ENCODE data around the gene PPP1R9A.

PPP1R9A gene

DNA sequence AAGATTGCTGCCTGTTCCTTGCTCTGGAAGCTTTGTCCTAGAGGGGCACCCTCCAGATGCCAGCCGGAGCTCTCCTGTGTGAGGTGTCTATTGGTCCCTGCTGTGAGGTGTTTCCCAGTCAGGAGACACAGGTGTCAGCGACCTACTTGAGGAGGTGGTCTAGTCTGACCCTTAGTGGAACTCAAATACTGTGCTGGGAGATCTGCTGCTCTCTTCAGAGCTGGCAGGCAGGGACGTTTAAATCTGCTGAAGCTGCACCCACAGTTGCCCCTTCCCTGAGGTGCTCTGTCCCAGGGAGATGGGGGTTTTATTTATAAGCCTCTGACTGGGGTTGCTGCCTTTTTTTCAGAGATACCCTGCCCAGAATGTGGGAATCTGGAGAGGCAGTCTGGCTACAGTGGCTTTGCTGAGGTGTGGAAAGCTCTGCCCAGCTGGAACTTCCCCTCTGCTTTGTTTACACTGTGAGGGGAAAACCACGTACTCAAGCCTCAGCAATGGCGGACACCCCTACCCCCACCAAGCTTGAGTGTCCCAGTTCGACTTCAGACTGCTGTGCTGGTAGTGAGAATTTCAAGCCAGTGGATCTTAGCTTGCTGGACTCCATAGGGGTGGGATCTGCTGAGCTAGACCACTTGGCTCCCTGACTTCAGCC lies 119.2 kb downstream of the PPP1R9A start:
- no peak for DNase-seq (ENCODE audit: low read depth in 1 of 2, low spot score in 1 of 2)

DNA sequence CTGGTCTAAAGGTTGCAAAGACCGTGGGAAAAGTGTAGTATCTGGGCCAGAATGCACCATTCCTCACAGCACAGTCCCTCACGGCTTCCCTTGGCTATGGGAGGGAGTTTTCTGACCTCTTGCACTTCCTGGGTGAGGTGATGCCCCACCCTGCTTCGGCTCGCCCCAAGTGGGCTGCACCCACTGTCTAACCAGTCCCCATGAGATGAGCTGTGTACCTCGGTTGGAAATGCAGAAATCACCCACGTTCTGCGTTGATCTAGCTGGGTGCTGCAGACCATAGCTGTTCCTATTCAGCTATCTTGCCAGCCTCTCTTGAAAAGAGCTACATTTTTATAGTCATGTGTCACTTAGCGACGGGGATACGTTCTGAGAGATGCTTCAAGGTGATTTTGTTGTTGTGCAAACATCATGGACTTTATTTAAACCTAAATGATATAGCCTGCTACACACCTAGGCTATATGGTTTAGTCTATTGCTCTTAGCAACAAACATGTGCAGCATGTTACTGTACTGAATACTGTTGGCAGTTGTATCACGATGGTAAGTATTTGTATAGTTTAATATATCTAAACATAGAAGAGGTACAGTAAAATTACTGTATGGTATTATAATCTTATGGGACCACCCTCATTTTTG lies 120.0 kb downstream of the PPP1R9A start:
- no peak for DNase-seq (ENCODE audit: low read depth in 1 of 2, low spot score in 1 of 2)

DNA sequence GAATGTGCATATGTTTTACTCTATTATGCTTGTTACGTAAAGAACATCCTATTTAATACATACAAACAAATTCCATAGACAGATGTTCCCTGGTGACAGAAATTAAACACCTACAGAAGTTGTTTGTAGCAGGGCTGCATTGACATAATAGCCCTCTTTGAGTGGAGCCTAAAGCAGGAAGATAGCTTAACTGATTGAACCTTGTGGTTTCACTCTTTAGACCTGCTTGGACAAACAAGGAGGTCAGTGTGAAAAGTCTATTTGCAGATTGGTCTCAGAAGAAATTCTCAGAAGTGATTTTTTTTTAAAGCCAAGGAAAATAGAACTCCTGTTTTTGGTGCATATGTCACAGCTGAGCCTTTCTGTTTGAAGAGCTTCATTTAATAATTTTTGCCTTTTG lies 121.3 kb downstream of the PPP1R9A start:
- no peak for DNase-seq (ENCODE audit: low read depth in 1 of 2, low spot score in 1 of 2)

DNA sequence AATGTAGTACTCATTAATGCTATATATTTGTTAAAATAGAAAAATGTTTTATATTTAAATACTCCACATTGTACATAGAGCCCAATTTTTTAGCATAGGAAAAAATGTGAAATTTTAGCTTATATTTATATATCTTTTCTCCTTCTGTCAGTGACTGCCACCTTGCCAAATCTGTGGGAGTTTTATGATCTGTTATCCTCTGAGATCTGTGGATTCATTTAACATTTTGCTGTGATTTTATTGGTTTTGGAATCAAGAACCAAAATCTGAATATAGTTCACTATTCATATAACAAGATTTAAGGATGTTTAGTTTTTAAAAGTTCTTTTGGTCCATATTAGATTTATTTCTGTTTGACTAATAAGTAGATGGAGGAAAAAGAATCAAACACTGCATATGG lies 127.9 kb downstream of the PPP1R9A start:
- no peak for DNase-seq (ENCODE audit: low read depth in 1 of 2, low spot score in 1 of 2)

DNA sequence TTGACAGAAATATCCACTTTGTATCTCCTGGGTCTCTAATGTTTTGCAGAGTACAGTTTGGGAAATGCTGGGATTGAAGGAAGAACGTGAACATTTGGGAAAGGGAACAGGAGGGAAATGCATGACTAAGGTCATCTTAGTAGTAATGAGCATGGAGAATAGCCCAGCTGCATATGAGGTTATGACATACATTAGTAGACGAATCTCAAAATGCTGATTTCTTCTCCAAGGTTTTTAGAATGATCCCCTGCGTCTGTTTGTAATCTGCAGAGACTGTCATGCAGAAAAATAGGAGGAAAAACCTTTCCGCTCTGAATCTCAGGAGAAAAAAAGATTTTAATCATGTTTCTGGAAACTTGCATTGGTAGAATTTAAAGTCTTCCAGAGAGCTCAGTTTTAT lies 133.6 kb downstream of the PPP1R9A start:
- no peak for DNase-seq (ENCODE audit: low read depth in 1 of 2, low spot score in 1 of 2)

DNA sequence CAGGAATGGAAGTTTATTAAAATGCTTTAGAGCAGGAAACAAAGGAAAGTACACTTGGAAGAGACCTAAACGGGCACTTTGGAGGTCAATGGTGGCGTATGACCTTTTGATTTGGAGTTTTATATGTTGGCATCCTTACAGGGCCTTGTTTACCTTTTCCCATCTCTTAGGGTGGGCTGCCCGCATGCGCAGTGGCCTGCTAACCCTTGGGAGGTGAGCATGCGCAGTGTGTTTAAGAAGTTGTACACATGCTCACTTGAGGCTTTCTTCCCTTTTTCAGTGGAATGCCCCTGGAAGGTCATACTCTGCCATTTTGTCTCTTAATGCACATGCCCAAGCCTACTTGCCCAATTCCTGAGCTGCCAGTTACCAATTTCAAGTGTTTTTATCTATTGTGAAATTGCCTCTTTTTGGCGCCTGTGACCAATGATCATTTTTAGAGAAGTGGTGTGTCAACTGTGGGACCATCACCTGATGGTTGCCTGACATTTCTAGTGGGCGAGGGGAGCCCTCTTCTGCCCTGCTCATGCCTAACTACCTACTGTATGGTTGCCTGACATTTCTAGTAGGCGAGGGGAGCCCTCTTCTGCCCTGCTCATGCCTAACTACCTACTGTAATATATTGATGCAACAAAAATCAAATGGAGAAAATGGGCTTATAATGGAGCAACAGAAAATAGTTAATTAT lies 138.0 kb downstream of the PPP1R9A start:
- DNase-seq (ENCODE audit: low read depth in 1 of 2, low spot score in 1 of 2): no peak

DNA sequence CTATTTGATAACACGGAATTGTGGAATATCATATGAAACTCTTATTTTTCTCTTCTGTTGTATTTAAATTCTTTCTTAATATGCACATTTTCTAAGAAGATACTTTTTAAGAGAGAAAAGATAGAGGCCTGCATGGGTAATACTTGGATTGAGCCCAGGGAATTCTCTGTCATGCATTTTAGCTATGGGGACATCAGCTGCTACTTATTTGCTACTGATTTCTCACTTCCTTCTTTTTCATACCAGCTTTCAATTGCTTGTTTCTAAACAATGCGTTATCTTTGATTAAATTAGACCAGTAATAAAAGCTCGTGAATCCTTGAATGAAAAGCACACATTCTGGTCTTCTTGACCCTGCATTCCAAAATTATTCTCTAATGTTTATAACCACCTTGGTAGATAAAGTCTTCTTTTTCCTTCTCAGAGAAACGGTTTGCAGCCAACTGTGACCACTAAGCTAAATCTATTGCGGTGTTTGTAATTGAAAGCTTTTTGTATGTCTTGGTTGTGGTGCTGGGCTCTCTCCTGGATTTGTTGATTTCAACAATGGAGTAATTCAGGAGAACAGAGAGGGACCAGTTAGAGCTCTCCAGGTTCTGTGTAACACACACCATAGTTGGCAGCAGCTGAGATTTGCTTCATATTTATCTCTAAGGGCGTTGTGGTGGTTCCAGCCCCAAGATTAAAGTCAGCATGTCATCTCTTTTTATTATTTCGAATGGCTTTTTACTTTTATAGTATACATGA lies 139.3 kb downstream of the PPP1R9A start:
- no peak for DNase-seq (ENCODE audit: low read depth in 1 of 2, low spot score in 1 of 2)

DNA sequence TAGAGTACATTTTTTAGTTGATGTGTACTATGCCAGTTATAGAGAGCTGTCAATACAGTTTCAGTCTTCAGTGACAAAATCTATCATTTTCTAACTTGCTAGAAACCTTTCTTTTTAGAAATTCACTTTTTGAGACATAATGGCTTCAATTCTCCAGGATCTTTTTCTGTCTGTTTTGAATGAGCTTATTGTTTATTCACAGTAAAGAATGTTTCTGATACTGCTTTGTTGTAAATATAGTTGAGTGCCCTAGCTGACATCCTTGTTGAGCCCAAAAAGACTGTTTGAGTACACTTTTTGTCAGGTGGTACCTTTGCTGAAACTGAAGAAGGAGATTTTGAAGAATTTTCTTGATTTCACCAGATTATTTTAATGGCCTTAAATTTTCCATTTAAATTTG lies 139.9 kb downstream of the PPP1R9A start:
- no peak for DNase-seq (ENCODE audit: low read depth in 1 of 2, low spot score in 1 of 2)

DNA sequence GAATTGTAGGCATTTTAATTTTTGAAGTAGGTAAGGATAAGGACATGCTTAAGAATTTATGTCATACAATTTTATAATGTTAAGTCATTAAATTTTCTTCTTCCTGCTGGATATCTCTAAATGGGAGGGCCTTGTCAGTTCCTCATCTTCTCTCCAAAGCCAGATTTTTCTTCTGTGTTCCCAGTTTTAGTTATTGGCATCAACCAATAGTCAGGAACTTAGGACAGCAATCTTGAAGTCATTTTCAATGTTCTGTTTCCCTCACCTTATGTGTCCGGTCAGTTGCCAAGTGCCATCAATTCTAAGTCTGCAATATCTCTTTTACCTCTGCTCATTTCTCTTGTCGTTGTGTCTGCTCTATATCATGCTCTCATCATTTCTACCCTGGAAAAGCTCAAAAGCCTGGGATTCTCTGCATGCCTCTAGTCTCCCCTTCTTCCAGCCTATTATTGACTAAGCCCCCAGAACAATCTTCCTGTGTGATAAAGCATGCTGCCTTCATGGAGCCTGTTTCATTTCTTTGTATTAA lies 145.2 kb downstream of the PPP1R9A start:
- no peak for DNase-seq (ENCODE audit: low read depth in 1 of 2, low spot score in 1 of 2)

DNA sequence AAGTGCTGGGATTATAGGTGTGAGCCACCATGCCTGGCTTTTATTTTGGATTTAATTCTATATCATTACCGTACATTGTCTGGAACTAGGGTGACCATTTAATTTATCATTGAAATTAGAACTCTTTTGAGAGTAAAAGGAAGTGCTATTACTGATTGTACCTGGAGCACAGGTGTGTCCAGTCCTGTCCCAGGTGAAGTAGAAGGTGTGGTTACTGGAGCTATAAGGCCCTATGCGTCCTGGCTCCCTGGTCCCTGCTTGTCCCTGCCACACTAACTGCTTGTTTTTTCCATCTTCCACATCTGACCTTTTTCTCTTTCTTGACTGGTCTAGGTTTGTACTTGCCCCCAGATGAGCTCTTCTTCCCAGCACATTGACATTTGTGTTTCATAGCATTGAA lies 147.0 kb downstream of the PPP1R9A start:
- no peak for DNase-seq (ENCODE audit: low read depth in 1 of 2, low spot score in 1 of 2)

DNA sequence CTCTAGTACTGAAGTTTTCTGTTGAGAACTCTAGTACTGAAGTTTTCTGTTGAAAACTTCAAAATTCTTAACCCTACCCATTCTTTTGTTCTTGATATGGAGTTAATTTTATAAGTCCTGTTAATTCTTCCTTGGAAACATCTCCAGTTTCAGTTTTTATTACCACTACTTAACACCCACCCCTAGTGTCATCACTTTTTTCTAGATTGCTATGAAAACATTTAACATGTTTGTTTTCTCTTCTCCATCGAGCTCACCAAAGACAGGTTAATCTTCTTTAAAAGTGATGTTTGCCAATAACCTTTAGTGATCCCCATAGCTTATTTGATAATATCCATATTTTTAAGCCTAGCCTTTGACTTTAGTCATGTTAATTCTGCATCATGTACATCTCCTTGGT lies 147.9 kb downstream of the PPP1R9A start:
- DNase-seq (ENCODE audit: low read depth in 1 of 2, low spot score in 1 of 2): no peak

DNA sequence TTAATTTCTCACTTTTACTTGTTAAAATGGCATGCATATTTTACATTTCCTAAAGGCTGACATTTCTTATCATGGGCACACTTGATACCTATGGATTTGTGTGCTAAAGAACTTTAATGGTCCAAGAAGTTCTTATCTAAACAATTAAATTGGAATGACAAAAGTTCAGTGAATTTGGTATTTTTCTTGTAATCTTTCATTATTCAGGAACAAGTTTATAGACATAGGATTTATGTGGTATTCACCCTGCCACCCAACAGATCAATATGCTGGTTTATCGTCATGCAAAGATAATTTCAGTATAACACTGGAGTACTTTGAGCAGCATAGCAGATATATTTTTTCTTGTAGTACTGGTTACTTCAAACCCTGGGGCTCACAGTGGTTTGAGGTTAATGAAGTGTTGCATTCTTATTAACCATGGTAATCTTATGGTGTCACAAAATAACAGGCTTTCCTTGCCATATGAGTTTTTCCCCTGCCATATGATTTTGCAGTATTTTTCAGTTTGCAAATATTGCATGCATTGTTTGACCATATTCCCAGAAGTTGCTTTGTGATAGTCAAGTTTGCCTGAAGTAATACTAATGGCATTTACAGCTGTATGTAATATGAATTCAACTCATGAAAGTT lies 148.8 kb downstream of the PPP1R9A start:
- no peak for DNase-seq (ENCODE audit: low read depth in 1 of 2, low spot score in 1 of 2)

DNA sequence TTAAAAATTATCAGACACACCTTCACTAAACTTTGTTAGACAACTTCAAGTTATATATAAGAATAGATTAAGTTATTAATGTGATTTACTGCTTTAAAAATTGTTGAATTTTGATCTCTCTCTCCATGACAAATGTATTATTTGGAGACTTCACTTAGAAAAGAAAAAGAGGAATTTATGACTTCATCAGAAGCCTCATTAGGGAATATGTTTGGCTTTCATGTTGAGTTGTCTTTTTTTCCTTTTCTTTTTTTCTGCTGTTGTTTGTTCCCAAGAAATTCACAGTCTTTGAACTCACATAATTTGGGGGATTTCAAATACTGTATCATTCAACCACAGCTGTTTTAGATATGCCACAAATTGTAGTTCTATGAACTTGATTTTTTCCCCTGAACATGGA lies 149.5 kb downstream of the PPP1R9A start:
- no peak for DNase-seq (ENCODE audit: low read depth in 1 of 2, low spot score in 1 of 2)

DNA sequence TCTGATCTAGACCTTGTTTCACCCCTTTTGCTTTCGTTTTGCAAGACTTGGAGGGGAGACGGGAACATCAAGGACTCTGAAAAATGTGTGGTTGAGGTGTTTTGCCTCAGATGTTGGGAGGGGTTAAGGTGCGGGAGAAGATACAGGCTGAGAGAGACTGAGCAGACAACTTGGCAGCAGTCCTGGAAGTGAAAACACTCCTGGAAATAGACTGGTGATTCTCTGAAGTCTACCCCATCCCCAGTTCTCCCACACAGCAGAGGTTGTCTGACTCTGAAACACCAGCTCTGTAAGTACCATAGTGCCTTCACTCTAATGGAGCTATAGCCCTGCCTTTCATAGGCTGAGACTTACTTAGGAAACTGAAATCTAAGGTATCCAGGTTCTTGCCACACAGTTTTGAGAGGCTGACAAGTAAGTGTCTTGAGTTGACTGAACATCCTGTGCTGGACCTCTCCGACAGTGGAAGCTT lies 152.5 kb downstream of the PPP1R9A start:
- no peak for DNase-seq (ENCODE audit: low read depth in 1 of 2, low spot score in 1 of 2)

DNA sequence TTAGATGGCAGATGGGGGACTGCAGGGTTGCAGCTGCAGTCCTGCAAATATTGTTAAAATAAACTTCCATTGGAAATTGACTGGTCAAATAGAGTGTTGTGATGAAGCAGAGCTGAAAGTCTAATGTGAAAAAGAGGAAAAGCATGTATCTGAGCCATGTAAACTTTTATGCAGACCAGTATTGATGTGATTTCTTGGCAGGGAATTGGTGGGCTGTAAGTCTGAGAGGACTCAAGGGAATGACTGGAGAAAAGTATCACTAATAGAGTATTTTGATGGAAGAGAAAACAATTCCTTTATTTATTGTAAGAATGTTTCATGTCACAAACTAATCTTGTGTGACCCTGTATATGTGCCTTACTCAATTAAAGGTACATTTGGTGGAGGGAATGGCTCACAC lies 155.5 kb downstream of the PPP1R9A start:
- no peak for DNase-seq (ENCODE audit: low read depth in 1 of 2, low spot score in 1 of 2)

DNA sequence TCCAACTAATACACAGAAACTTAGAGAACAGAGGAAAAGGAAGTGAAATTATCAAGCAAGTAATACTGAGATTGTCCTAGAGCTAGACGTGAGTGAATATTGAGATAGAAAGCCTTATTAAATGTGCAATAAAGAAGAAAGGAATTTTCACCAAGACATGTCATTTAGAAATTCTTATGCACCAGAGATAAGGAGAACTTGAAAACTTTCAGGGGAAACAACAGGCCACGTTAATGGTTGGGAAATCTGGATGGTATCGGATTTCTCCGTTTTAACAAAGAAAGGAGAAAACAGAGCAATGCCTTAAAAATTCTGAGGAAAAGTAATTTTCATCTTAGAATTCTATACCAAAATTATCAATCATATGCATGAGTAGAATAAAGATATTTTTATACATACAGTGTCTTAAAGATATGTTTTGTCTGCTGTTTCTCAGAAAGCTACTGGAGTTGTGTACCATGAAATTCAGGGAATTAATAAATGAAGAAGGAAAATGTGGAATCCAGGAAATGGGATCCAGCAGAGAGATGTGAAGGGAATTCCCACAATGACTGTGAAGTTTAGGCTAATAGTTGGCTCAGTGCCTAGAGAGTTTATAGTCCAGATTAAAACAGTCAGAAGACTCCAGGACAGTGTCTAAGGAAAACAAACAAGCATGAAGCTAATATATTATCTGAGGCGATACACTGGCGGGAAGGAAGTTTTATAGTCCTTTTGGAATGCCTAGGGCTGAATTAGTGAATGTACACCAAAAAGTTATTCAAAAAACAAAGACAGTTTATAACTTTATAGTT lies 159.5 kb downstream of the PPP1R9A start:
- no peak for DNase-seq (ENCODE audit: low read depth in 1 of 2, low spot score in 1 of 2)

DNA sequence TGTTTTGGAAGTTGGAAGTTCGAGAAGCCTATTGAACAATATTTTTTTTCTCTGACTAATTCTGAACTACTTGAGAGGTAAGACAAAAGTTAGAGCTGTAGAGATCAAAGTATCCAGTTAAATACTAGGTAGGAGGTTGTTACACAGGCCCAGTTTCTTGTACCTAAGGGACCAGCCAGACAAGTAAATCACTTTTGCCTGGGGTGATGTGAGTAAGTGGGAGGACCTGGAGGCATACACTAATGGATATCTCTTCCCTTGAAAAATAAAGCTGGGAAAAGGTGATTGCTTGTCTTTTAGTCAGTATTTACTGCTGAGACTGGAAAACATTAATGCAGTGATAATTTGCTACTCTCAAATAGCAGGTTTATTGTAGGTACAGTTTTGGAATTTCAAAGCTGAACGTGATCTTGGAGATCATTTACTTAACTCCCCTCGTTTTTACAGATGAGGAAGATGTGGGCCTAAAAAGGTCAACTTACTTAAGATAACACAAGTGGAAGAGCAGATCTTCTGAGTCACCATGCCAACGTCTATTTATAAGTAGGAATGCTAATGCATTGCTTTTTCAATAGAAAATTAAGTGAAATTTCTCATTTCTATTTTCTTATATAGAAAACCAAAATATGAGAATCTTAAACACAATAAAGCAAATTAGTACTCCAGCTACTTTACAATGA lies 181.3 kb downstream of the PPP1R9A start:
- no peak for DNase-seq (ENCODE audit: low read depth in 1 of 2, low spot score in 1 of 2)

DNA sequence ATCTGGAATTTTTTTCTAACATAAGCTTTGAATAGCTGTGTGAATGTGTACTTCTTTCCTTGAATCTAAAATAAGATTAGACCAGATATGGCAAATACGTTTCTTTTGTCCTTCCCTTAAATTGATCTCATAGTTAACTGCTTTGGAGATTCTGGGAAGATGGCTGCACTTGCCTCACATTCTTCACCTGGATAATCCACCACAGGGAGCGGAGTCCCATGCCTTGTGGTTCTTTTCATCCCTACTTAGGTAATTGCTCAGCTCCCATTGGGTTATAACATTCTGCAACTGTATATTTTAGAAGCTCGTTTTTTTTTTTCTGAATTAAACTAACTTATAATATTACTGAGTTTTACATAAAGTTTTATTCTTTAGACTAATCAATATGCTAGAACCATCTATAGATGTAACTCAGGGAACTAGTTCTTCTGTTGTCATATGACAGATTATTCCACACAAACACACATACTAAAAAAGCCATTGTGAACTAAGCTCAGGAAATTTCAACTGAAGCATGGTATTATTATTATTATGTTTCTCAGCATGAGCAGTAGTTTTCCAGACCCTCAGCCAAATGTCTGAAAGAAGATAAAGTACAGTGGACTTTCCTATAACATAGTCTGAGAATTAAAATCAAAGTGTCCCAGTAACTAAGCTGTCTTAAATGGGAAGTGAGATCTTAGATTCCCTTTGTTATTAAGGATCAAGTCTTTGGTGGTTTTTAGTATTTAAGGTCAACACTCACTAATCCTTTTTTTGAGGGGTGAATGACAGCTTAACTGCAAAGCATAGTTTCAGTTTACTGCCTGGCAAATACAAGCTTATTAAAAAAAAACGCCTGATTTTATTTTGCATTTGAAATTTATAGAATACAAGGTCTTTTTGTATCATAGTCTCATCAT lies 182.3 kb downstream of the PPP1R9A start:
- no peak for DNase-seq (ENCODE audit: low read depth in 1 of 2, low spot score in 1 of 2)

DNA sequence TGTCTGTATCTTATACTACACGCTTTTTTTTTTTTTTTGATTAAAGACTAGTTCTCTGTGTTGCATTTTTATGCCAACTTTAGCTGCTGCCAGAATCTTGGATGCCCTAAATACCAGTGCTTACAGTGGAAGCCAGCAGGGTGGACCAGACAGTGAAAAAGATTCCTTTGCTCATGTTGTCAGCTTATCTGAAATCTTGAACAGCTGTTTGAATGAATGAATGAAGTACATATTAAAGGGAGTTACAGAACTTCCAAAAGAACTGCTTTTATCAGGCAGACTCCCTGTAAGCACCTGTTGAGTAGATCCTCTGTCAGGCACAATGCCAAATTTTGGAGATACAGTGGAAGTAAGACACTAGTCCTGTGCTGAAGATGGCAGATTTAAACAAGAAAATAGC lies 184.9 kb downstream of the PPP1R9A start:
- no peak for DNase-seq (ENCODE audit: low read depth in 1 of 2, low spot score in 1 of 2)
